Common myeloid progenitor, CD34-positive (primary cell): ENCODE measurements around the gene ATF6.
A peak's percentile ranks its signal among the peaks of the same experiment; 100 is the strongest.

Experiments used
- CTCF ChIA-PET: fragments of 350-600 bp; sonication (Branson Sonifier 250); formaldehyde crosslinking; loops from one replicate; lab custom pipeline; 2021; ENCODE audit warnings: antibody characterized with exemption; lab: Charles Lee
- POLR2A ChIA-PET: fragments of 350-600 bp; sonication (Branson Sonifier 250); formaldehyde crosslinking; loops from one replicate; lab custom pipeline; 2021; ENCODE audit warnings: antibody characterized with exemption; lab: Charles Lee
- DNase-seq, 3 donors: peaks; one replicate each; pipeline versions ENCODE4 v3.0.0 to v3.0.0-alpha.2; 2013
- H3K27ac ChIP-seq, 2 experiments: 1 replicate in 1 of 2; 2 replicates in 1 of 2; pipeline ENCODE4 v1.7.0; 2013; ENCODE audit warnings: inconsistent platforms in 2 of 2, low read length in 2 of 2, mild to moderate bottlenecking in 2 of 2, low read depth in 1 of 2, moderate library complexity in 1 of 2; ENCODE audit not compliant: severe bottlenecking in 2 of 2, insufficient read depth in 1 of 2, poor library complexity in 1 of 2
- H3K27me3 ChIP-seq, 5 experiments: replicated peaks in 2 of 5; 1 replicate in 3 of 5; 2 replicates in 2 of 5; pipeline versions ENCODE4 v1.6.1 to v1.7.0; 2013; ENCODE audit warnings: low read length in 4 of 5, mild to moderate bottlenecking in 2 of 5, moderate library complexity in 2 of 5, inconsistent platforms in 1 of 5; ENCODE audit not compliant: insufficient read depth in 5 of 5, control insufficient read depth in 4 of 5
- H3K36me3 ChIP-seq, 4 experiments: 1 replicate in 2 of 4; 2 replicates in 2 of 4; pipeline versions ENCODE4 v1.6.1 to v1.7.0; 2013; ENCODE audit warnings: low read length in 3 of 4, control low read depth in 1 of 4, mild to moderate bottlenecking in 1 of 4; ENCODE audit not compliant: control insufficient read depth in 4 of 4, insufficient read depth in 4 of 4
- H3K4me1 ChIP-seq, 4 experiments: 1 replicate in 3 of 4; 2 replicates in 1 of 4; pipeline versions ENCODE4 v1.6.1 to v1.7.1; 2013; ENCODE audit warnings: low read length in 3 of 4, mild to moderate bottlenecking in 3 of 4, control low read depth in 1 of 4, inconsistent platforms in 1 of 4, moderate library complexity in 1 of 4; ENCODE audit not compliant: control insufficient read depth in 4 of 4, insufficient read depth in 4 of 4; ENCODE audit errors: control extremely low read depth in 1 of 4
- H3K4me3 ChIP-seq, 7 experiments: 1 replicate in 4 of 7; 2 replicates in 3 of 7; pipeline versions ENCODE4 v1.5.1 to v1.7.0; 2013; ENCODE audit warnings: mild to moderate bottlenecking in 7 of 7, low read length in 6 of 7, moderate library complexity in 6 of 7, inconsistent platforms in 2 of 7, low read depth in 2 of 7, control low read depth in 1 of 7; ENCODE audit not compliant: insufficient read depth in 4 of 7, control insufficient read depth in 1 of 7; ENCODE audit errors: extremely low read depth in 1 of 7
- H3K9me3 ChIP-seq, 5 experiments: 1 replicate in 4 of 5; 2 replicates in 1 of 5; pipeline versions ENCODE4 v1.6.1 to v1.7.1; 2013; ENCODE audit warnings: low read length in 4 of 5, mild to moderate bottlenecking in 2 of 5, inconsistent platforms in 1 of 5, low read depth in 1 of 5, moderate library complexity in 1 of 5; ENCODE audit not compliant: control insufficient read depth in 4 of 5, insufficient read depth in 2 of 5; ENCODE audit errors: control extremely low read depth in 1 of 5
- WGBS: methylation state at CpG from one replicate; pipeline ENCODE4 v1.1.5; 2013; ENCODE audit not compliant: insufficient coverage; 5-methylcytosine and 5-hydroxymethylcytosine counted together

Gene ATF6

GRCh38 chr1:161778522-161778921 is 12.4 kb downstream of the ATF6 start:
- H3K4me1 ChIP-seq = peaks cover 11 to 29% (median 16%) of the 10 kb centered on the region in 4 experiments
- no CpG with 5 or more reads among the region's 1 CpG for WGBS
- ChIA-PET POLR2A (no interaction called here), CTCF (no interaction called here)
- H3K36me3 ChIP-seq = peaks cover 9 to 21% (median 13%) of the 10 kb centered on the region in 4 experiments
- no peaks in the 10 kb centered on the region for H3K27me3 ChIP-seq
- no peak overlapping the region for H3K4me3 ChIP-seq
- H3K27ac ChIP-seq = no peak overlapping the region
- no peak for DNase-seq
- no peaks in the 10 kb centered on the region for H3K9me3 ChIP-seq

- WGBS = 100% methylated on average over 2 of the region's 2 CpGs
- POLR2A ChIA-PET = no interaction called here
- CTCF ChIA-PET = no interaction called here
These were observed 13.3 kb downstream of the ATF6 start for GRCh38 chr1:161779393-161779792.

GRCh38 chr1:161781995-161782394 is 15.9 kb downstream of the ATF6 start:
- CTCF ChIA-PET = interaction anchor here (1.1 kb wide), 1 partner anchor 10 kb away, joined by 4 read pairs; no protein-coding TSS in a partner anchor
- Histone ChIP-seq H3K4me3 (no peak overlapping the region), H3K36me3 (peaks cover 15 to 52% (median 31%) of the 10 kb centered on the region in 4 experiments), H3K9me3 (no peaks in the 10 kb centered on the region), H3K27ac (no peak overlapping the region), H3K27me3 (no peaks in the 10 kb centered on the region), H3K4me1 (peaks cover 0 to 4% (median 0%) of the 10 kb centered on the region in 4 experiments)
- no peak for DNase-seq
- POLR2A ChIA-PET = no interaction called here

More at GRCh38 chr1:161779393-161779792, 13.3 kb downstream of the ATF6 start:
- H3K36me3 ChIP-seq = peaks cover 11 to 29% (median 19%) of the 10 kb centered on the region in 4 experiments
- no peak for DNase-seq
- H3K27me3 ChIP-seq = no peaks in the 10 kb centered on the region
- no peak overlapping the region for H3K27ac ChIP-seq
- no peaks in the 10 kb centered on the region for H3K9me3 ChIP-seq
- H3K4me3 ChIP-seq = no peak overlapping the region
- H3K4me1 ChIP-seq = peaks cover 9 to 20% (median 10%) of the 10 kb centered on the region in 4 experiments

GRCh38 chr1:161782886-161783285 is 16.8 kb downstream of the ATF6 start:
- ChIA-PET CTCF (interaction anchor here (1.1 to 2.9 kb wide), 3 partner anchors 10 to 13 kb away, joined by 3 to 13 read pairs (median 4); no protein-coding TSS in a partner anchor), POLR2A (no interaction called here)
- Histone ChIP-seq H3K36me3 (peaks cover 16 to 55% (median 38%) of the 10 kb centered on the region in 4 experiments), H3K27me3 (no peaks in the 10 kb centered on the region), H3K4me3 (no peak overlapping the region), H3K4me1 (no peaks in the 10 kb centered on the region), H3K27ac (no peak overlapping the region), H3K9me3 (no peaks in the 10 kb centered on the region)
- WGBS = 100% methylated on average over 1 of the region's 4 CpGs
- DNase-seq = no peak

- no peaks in the 10 kb centered on the region for H3K4me1 ChIP-seq
- H3K4me3 ChIP-seq = no peak overlapping the region
- no peaks in the 10 kb centered on the region for H3K27me3 ChIP-seq
- no peak for DNase-seq
- H3K9me3 ChIP-seq = no peaks in the 10 kb centered on the region
- WGBS = 100% methylated on average over 1 of the region's 1 CpG
- H3K36me3 ChIP-seq = peaks cover 19 to 58% (median 39%) of the 10 kb centered on the region in 4 experiments
- ChIA-PET CTCF (interaction anchor here (0.6 to 2.9 kb wide), 3 partner anchors 8 to 826 kb away, joined by 3 to 13 read pairs (median 4); no protein-coding TSS in a partner anchor), POLR2A (no interaction called here)
- H3K27ac ChIP-seq = no peak overlapping the region
These were observed 18.8 kb downstream of the ATF6 start for GRCh38 chr1:161784968-161785367.

- H3K27me3 ChIP-seq = no peaks in the 10 kb centered on the region
- peaks cover 24 to 70% (median 43%) of the 10 kb centered on the region in 4 experiments for H3K36me3 ChIP-seq
- POLR2A ChIA-PET = no interaction called here
- no peaks in the 10 kb centered on the region for H3K4me1 ChIP-seq
- 86% methylated on average over 2 of the region's 4 CpGs for WGBS
- H3K4me3 ChIP-seq = no peak overlapping the region
- H3K27ac ChIP-seq = no peak overlapping the region
- H3K9me3 ChIP-seq = no peaks in the 10 kb centered on the region
- DNase-seq = peak in 1 of 3 donors; percentile 37
- CTCF ChIA-PET = interaction anchor here (0.6 to 1.6 kb wide), 2 partner anchors 16 to 250 kb away, joined by 4 to 5 read pairs; no protein-coding TSS in a partner anchor
These were observed 21.2 kb downstream of the ATF6 start for GRCh38 chr1:161787355-161787754.

GRCh38 chr1:161790587-161791317 is 24.6 kb downstream of the ATF6 start:
- no peaks in the 10 kb centered on the region for H3K27me3 ChIP-seq
- CTCF ChIA-PET = interaction anchor here (0.6 to 8.7 kb wide), 4 partner anchors 17 to 251 kb away, joined by 3 to 144 read pairs (median 14); no protein-coding TSS in a partner anchor
- H3K4me1 ChIP-seq = no peaks in the 10 kb centered on the region
- no peak for DNase-seq
- H3K36me3 ChIP-seq = peaks cover 20 to 63% (median 39%) of the 10 kb centered on the region in 4 experiments
- no peaks in the 10 kb centered on the region for H3K9me3 ChIP-seq
- H3K27ac ChIP-seq = no peak overlapping the region
- H3K4me3 ChIP-seq = no peak overlapping the region
- WGBS = 96% methylated on average over 4 of the region's 4 CpGs
- POLR2A ChIA-PET = no interaction called here
